HG03342 (cell line): ENCODE measurements around the gene LAMTOR1.

ENCODE experiments used
- ATAC-seq: cut with Tn5 transposase; IDR thresholded peaks from one replicate; pipeline ENCODE4 v1.9.1; 2021; ENCODE audit warnings: mild to moderate bottlenecking, moderate library complexity; ENCODE audit not compliant: unreplicated experiment

LAMTOR1 gene

DNA sequence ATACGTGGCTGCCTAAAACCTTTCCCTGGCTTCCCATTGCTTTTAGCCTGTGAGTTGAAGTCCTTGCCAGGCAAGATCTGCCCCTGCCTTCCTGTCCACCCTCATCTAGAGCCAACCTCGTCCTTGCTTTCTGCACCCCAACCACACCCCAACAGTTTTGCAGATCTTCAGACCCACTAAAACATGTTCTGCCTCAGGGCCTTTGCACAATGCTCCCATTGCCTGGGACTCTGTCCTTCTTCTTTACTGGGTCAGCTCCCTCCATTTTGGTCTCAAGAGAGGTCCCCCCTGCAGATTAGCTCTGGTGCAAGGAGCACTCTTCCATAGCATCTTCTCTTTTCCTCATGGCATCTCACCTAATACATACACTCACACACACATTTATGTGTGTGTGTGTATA, 17.8 kb upstream of the LAMTOR1 start:
- ATAC-seq: no peak

DNA sequence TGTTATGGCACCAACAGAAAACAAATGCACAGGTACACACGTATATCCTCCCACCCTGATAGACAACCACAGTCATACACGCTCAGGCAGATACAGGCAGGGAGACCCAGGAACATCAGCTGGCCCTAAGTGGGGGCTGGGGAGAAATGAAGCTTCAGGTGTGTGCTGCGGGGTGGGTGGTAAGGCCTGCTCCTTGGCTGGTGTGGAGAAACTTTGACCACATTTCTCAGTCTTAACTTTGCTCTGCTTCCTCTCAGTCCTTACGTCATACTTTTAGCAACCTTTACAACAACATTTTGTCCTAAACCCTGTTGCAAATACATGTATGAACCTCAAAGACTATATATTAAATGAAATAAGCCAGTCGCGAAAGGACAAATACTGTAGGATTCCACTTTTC, 16.1 kb upstream of the LAMTOR1 start:
- no peak for ATAC-seq

DNA sequence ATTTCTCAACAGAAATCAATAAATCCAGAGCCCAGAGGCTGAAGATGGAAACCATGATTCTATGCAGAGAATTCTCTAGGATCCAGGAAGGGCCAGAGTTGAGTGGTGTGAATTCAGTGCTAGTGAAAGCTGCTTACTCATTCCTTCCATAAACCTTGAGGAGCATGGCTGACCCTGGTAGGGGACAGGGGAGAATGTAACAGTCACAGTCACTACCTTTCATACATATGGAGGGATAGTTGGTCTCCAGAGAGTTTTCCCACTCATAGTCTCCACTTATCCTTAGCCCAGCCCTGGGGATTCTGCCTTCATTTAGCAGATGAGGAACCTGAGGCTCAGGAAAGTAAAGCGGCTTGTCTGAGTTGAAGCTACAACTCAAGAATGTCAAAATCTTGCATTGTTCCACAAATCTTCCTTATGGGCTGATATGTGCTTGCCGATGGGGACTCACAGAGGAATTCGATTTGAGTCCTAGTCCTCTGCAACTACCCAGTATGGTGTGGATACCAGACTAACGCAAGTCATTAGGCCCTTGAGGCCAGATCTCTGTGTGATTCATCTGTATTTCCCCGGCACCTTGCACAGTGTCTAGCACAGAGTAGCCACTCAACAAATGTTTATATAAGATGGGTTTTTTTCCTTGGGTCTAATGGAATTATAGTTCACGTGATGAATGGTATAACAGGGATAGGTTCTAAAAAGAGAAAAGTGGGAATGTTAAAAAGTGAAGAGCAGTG, 13.1 kb upstream of the LAMTOR1 start:
- no peak for ATAC-seq

DNA sequence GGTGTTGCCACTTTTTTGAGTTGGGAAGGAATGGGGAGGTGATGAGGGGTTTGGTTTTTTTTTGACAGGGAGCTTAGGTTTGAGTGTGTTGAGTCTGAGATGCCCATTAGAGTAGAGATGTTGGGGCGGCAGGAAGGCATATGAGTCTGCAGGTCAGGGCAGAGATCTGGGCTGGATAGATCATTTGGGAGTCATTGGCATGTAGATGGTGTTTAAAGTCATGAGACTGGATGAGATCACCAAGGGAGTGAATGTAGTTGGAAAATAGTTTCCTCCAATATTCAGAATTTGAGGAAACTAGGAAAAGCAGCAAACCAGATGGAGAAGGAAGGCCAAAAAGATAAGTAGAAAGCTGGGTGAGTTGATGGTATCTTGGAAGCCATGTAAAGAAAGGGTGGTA, 11.5 kb upstream of the LAMTOR1 start:
- ATAC-seq: no peak

GRCh38 chr11:72112978-72113808, 10.1 kb upstream of the LAMTOR1 start:
- no peak for ATAC-seq

DNA sequence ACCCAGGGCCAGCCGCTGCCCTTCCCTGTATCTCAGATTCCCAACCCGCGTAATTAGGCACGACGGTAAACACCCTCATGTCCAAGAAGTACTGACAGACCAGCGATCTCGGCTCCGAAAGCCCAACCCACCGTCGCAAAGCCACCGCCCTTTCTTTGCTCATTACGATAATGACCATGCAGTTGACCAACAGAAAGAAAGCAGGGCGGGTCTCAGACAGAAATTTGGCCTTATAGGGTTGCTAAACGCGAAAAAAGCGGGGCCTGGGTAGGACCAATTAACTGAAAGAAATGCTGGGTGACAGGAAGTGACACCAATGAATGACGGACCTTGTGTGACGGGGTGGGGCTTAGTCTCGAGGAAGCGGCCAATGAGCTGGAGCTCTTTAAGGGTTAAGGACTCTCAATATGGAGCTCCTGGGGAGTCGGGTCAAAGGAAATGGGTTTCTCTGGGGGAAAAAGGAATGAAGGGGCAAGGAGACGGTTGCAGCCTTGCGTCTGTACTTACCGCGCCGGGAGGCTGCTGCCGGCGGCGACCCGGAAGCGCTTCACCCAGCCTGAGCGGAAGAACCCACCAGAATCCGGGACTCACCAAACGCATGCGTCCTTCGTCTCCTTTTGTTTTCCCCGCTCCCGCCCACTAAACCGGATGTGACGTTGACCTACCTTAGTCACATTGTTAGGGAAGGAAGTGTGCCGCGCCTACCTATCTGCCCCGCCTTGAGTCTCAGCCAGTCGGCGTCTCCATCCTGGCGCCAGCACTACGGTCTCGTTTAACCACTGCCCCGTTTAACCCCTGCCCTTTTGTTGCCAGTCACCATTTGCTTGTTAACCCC, 9.3 kb upstream of the LAMTOR1 start, which contains the start of gene ANAPC15:
Gene ANAPC15, minus strand, starts transcription at position 553 of the 835 bp plus-strand sequence. CDS start 1,419 bp downstream, outside the sequence.
- ATAC-seq: peak; percentile 89

DNA sequence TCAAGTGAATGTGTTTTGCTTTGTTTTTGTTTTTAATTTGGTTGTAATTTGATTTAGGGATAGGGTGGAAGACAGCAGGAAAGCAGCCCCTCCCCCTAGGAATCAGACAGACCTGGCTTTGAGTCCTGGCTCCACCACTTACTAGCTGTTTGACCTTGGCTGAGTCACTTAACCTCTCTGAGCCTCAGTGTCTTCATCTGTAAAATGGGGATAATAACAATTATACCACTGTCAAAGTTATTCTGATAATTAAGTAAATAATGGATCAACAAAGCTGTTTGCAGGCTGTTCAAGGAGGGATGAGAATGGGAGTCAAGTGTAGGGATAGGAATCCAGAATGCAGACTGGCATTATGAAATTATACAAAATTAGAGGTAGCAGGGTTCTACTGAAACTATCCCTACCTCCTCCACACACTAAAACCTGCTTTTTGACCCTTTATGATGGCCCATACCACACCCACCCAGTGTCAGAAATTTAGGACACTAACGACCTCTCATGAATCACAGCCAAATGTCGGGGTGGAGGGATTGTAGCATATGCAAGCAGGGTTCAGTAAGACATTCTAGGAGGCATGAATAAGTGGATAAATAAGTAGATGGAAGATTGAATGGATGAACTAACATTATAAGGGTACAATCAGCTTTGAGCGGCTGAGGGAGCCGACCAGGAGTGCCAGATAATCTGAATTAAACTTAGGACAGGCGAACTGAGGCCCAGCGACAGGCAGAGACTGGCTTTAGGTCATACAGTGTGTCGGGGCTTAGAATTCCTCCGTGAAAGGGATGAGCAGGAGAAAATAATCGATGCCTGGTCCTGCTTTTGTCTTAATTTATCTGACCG, 8.4 kb upstream of the LAMTOR1 start:
- peak; percentile 3 for ATAC-seq

DNA sequence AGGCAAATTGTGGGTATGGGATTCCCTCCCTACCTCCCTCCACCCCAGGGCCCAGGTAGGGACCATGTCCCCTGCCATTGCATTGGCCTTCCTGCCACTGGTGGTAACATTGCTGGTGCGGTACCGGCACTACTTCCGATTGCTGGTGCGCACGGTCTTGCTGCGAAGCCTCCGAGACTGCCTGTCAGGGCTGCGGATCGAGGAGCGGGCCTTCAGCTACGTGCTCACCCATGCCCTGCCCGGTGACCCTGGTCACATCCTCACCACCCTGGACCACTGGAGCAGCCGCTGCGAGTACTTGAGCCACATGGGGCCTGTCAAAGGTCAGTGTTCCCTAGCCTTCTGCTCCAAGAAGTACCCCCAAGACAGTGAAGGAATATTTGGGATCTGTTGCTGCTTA, 2.8 kb upstream of the LAMTOR1 start, which contains the start of gene TOMT:
Gene TOMT, plus strand, starts transcription at position 37 of the 400 bp plus-strand sequence. Its CDS starts 28 bp downstream, at position 65.
- no peak for ATAC-seq

- no peak for ATAC-seq
Observed at GRCh38 chr11:72103754-72104167, 664 bp upstream of the LAMTOR1 start.

- ATAC-seq: no peak
Observed at GRCh38 chr11:72102631-72102945, 509 bp downstream of the LAMTOR1 start.

DNA sequence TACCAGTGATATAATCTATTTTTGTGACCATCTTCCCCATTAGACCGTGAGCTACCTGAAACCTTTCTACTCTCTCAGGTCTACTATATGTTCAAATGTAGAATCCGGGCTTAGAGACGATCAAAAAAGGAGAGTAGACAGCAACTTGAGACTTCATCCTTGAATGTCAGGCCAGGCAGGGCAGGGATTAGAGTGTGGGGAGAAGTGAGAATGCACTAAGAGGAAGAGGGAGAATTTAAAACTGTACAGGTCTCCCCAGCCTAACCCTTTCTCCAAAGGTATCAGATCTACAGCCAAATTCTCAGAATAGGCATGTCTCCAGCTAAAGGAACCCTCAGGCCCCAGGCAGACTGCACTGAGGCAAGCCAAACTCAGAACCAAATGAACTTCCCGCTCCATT, 935 bp downstream of the LAMTOR1 start:
- no peak for ATAC-seq

- no peak for ATAC-seq
Observed at GRCh38 chr11:72100462-72100861, 2.6 kb downstream of the LAMTOR1 start.

- no peak for ATAC-seq
Observed at GRCh38 chr11:72100009-72100408, 3.1 kb downstream of the LAMTOR1 start.

GRCh38 chr11:72098741-72099140, 4.4 kb downstream of the LAMTOR1 start:
- no peak for ATAC-seq

GRCh38 chr11:72091292-72091691, 11.8 kb downstream of the LAMTOR1 start:
- peak; percentile 69 for ATAC-seq

- ATAC-seq: no peak
Observed at GRCh38 chr11:72088076-72088808, 14.9 kb downstream of the LAMTOR1 start.

GRCh38 chr11:72085621-72086351, 17.3 kb downstream of the LAMTOR1 start:
- no peak for ATAC-seq

DNA sequence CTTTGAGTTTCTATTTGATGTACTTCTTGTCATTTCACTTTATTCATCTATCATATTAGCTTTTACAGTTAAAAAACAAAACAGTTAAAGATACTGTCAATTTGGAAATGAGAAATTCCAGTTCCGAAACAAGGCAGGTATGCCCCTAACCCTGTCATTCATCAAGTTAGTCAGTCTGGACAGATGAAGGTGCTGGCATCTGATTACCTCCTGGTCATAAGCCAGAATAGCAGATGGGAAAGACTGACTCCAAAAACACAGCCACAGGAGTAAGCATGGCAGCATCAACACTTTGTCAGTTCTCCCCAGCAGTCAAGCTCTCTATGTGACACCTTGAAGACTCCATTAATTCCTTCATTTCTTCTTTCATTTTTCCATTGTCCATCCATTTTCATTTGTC, 18.1 kb downstream of the LAMTOR1 start:
- ATAC-seq: no peak

DNA sequence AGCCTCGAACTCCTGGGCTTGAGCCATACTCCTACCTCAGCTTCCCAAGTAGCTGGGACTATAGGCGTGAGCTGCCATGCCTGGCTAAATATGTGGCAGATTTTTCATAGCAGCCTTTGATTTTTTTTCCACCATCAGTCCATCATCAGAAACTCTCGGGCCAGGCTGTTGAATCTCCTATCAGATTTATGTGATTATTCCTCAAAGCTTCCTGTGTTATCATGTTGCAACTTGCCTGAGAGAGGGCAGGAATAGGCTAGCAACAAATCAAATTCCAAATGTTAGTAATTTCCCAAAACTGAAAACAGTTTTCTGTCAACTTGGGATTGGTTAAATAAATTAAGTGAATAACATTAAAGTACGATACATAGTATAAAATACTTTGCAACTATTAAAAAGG, 19.0 kb downstream of the LAMTOR1 start:
- ATAC-seq: no peak
